ENCODE measurements around the gene GH2.

The GH2 gene

GRCh38 chr17:63840591-63841349 is 41.0 kb downstream of the GH2 start:
- no peak for DNase-seq

GRCh38 chr17:63838631-63839171 is 43.0 kb downstream of the GH2 start:
- no peak for DNase-seq

DNA sequence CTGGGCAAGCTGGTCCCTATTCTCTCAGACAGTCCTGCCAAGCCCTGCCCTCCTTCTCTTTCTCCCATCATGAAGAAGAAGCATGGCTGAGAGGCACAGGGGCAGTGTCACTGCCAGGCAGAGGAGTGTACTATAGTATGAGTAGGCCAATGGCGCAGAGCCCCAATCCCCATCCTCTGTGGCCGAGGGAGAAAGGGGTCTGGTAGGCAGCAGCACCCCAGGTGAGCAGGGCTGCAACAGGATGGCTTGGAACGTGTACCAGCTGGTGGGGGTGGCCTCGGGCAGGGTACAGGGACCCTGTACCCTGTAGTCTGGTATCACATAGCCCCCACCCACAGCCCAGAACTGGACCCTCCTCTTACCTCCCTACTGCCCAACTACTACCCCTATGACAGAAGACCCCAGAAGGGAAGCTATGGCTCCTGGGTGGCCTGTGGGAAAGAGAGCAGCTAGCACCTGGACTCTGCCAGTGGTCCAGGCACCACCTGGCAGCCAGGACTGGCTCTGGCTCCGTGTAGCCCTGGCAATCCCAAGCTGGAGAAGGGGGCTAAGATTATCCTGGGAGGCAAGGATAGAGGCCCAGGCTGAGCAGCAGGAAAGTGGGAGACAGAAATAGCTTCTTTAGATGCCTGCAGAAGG is 43.7 kb downstream of the GH2 start:
- DNase-seq, result no peak

DNA sequence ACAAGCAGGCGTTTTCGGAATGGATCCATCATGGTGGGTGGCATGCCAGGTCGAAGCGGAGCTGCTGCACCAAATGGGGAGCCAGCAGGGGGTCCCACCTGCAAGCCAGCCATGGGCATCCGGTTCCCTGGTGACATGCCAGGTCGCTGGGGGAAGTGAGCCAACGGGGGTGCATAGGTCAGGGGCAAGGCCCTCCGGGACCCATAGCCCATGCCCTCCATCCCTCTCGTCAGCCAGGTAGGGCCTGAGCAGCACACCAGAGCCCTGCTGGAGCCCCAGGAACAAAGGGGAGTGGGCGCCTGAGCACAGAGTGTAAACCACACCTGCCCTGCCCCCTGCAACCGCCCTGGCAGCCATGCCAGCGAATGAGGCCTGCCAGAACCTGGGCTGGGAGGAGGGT is 44.3 kb downstream of the GH2 start:
- DNase-seq, result no peak

- no peak for DNase-seq
These were observed 44.9 kb downstream of the GH2 start for GRCh38 chr17:63836811-63837210.

- no peak for DNase-seq
These were observed 46.5 kb downstream of the GH2 start for GRCh38 chr17:63835167-63835720.

DNA sequence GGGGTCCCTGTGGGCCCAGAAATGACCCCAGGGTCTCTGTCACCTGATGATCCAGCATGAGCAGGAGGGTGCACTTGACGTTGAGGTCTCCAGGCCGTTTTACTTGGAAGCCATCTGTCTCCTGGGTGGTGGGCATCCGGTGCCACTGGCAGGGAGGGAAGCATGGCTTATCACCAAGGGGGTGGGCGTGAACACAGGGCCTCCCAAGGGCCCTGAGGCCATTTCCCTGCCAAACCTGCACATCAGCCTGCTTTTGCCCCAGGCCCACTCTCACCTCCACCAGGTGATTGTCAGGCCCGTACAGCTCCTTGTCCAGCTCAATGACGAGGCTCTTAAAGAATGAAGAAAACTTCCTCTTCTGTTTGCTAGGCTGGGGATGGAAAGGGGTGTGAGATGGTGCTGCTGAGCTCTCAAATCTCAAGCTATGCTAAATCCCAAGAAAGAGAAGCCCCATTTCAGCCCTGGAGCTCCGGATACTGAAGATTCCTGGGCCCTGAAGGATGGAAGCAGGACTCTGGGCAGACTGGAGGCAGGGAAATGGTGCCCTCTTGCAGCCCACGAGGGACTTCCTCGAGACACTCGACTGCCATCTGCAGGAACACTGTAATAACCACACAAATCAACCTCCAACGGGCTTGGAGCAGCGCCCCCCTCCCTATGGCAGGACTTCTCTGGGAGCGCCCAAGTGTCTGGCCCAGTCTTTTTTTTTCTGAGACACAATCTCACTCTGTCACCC is 47.1 kb downstream of the GH2 start:
- DNase-seq, result no peak

- no peak for DNase-seq
These were observed 47.9 kb downstream of the GH2 start for GRCh38 chr17:63833741-63834373.

GRCh38 chr17:63833026-63833740 is 48.6 kb downstream of the GH2 start:
- no peak for DNase-seq

GRCh38 chr17:63832455-63832854 is 49.3 kb downstream of the GH2 start:
- no peak for DNase-seq

DNA sequence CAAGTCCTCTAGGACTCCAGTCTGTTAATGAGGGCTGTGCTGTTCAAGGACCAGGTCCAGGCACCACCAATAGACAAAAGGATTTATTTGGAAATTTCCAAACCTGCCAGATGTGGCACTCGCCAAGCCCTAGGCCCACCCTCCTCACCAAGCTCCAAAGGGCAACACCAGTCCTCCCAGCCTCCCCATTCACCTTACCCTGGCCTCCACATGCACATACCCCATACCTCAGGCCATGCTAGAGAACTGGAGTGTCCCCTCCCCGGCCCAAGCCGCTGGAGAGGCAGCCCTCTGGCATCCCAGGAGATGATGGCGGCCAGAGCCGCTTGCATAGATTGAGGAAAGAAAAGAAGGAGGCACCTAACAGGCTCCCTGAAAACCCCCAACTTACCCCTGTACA is 49.7 kb downstream of the GH2 start:
- DNase-seq, result no peak

- no peak for DNase-seq
These were observed 50.2 kb downstream of the GH2 start for GRCh38 chr17:63831505-63831904.

DNA sequence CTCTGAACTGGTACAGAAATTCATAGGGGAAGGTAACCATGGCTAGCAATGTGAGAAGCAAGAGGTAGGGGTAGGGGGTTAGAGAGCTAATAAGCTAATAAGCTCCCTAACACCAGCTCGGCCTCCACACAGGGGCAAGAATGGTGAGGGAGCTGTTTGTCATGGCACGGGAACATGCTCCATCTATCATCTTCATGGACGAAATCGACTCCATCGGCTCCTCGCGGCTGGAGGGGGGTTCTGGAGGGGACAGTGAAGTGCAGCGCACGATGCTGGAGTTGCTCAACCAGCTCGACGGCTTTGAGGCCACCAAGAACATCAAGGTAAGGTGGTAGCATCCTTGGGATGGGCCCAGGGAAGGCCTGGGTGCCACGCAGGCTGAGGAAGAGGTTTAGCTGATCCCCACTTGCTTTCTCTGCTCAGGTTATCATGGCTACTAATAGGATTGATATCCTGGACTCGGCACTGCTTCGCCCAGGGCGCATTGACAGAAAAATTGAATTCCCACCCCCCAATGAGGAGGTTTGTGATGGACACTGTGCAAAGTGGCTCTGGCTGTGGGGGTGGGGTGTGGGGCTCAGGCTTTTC is 50.7 kb downstream of the GH2 start:
- no peak for DNase-seq

DNA sequence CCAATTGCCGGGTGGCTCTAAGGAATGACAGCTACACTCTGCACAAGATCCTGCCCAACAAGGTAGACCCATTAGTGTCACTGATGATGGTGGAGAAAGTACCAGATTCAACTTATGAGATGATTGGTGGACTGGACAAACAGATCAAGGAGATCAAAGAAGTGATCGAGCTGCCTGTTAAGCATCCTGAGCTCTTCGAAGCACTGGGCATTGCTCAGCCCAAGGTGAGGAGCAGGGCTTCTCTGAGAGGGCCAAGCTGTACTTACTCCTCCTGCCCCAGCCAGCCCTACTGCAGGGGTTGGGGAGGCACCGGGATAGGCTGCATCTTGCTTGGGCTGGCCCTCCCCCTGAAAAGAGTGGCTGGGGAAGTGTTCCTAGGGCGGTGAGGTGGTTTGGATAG is 51.5 kb downstream of the GH2 start:
- no peak for DNase-seq
